Neuron (in vitro differentiated cells): ENCODE data around the gene COL23A1.
"Not testable (repeated sequence)": the region's sequence is repeated elsewhere in the genome, so short reads cannot be mapped to it uniquely, and the experiment has no call there.

Source experiments
- H2AFZ ChIP-seq: one replicate; pipeline ENCODE4 v1.6.1; 2013; ENCODE audit warnings: low read depth, mild to moderate bottlenecking, inconsistent platforms, low read length, moderate library complexity
- H3K27me3 ChIP-seq: one replicate; pipeline ENCODE4 v1.6.1; 2013; ENCODE audit warnings: low read length; ENCODE audit not compliant: insufficient read depth
- H3K36me3 ChIP-seq: one replicate; pipeline ENCODE4 v1.6.1; 2013; ENCODE audit warnings: low read length; ENCODE audit not compliant: insufficient read depth
- H3K4me1 ChIP-seq: one replicate; pipeline ENCODE4 v1.6.1; 2013; ENCODE audit warnings: low read length; ENCODE audit not compliant: insufficient read depth
- H3K4me3 ChIP-seq: 2 replicates; pipeline ENCODE4 v1.5.1; 2013; ENCODE audit warnings: mild to moderate bottlenecking, low read length, moderate library complexity
- H3K9me3 ChIP-seq: one replicate; pipeline ENCODE4 v1.6.1; 2013; ENCODE audit warnings: low read length

The COL23A1 gene

DNA sequence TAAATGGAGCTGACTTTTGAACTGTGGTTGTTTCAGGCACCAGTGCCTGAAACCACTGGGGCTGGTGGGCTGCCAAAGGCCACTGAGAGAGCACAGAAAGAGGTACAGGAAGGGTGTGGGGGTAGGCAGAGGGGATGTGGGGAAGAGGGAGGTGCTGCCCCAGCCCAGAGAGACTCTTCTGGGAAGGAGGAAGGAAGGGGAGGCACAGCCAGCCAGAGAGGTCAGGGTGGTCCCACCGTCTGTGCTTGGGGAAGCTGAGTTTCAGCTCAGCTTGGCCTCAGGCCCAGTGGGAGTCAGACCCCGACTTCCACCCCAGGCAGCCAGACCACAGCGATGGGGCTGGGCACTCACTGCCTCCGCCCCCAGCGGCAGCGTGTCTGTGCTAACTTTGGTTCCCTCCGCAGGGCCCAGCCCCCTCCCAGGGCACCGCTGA lies 348.9 kb downstream of the COL23A1 start:
- H2AFZ ChIP-seq: no peak overlapping the region
- no peaks in the 10 kb centered on the region for H3K9me3 ChIP-seq
- H3K4me1 ChIP-seq: peaks cover 6% of the 10 kb centered on the region
- H3K27me3 ChIP-seq: no peaks in the 10 kb centered on the region
- H3K4me3 ChIP-seq: no peak overlapping the region
- no peaks in the 10 kb centered on the region for H3K36me3 ChIP-seq

DNA sequence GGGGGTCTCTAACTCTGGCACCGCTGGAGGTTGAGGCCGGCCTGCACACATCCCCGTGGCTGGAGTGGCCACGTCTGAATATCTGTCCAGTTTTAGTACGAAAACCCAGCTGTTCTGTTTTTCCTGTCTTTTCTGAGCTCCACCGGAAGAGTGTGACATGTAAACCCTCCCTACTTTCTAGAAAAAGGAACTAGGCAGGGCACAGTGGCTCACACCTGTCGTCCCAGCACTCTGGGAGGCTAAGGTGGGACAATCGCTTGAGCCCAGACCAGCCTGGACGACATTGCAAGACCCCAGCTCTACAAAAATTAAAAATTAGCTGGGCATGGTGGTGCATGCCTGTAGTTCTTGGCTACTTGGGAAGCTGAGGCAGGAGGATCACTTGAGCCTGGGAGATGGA lies 349.4 kb downstream of the COL23A1 start:
- peaks cover 6% of the 10 kb centered on the region for H3K4me1 ChIP-seq
- H3K36me3 ChIP-seq: no peaks in the 10 kb centered on the region
- no peaks in the 10 kb centered on the region for H3K9me3 ChIP-seq
- no peaks in the 10 kb centered on the region for H3K27me3 ChIP-seq
- H3K4me3 ChIP-seq: no peak overlapping the region
- H2AFZ ChIP-seq: no peak overlapping the region

DNA sequence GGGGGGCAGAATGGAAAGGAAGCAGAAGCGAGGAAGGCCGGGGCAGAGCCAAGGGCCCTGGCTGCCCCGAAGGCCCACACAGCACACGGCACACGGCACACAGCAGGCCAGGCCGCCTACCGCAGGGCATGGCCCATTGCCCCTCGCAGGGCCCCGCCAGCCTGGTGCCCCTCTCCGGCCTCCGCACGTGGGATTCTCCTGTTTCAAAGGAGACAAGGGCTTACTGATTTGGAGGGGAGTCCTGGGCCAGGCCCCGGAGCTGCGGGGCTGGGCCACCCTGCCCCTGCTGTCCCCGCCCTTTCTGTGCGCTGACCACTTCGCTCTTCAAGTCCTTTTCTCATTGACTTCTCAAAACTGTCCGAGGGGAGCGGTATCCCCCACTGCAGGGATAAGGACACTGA lies 349.9 kb downstream of the COL23A1 start:
- H3K27me3 ChIP-seq: no peaks in the 10 kb centered on the region
- no peaks in the 10 kb centered on the region for H3K9me3 ChIP-seq
- H3K4me3 ChIP-seq: no peak overlapping the region
- H3K36me3 ChIP-seq: no peaks in the 10 kb centered on the region
- no peak overlapping the region for H2AFZ ChIP-seq
- H3K4me1 ChIP-seq: peaks cover 6% of the 10 kb centered on the region

DNA sequence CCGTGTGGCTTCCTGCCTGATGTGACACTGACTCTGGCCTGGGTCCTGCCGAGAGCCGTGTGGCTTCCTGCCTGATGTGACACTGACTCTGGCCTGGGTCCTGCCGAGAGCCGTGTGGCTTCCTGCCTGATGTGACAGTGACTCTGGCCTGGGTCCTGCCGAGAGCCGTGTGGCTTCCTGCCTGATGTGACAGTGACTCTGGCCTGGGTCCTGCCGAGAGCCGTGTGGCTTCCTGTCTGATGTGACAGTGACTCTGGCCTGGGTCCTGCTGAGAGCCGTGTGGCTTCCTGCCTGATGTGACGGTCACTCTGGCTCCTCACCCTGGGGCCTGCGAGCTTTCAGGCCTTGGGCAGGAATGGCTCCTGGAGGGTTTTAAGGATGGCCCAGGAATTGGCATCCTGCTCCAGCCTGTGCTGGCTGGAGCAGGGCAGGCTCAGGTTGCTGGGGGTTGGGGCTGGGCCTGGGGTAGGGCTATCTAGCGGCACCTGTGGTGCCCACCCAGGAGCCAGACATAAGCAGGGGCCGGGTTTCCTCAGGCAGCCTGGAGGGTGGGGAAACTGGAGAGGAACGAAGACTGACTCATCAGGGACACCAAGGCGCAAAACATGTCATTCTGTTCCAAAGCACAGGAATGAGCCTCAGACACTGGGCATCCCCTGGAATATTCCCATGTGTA lies 350.4 kb downstream of the COL23A1 start:
- not testable (repeated sequence) for H3K9me3 ChIP-seq, H2AFZ ChIP-seq, H3K27me3 ChIP-seq, H3K4me3 ChIP-seq, H3K4me1 ChIP-seq, H3K36me3 ChIP-seq

DNA sequence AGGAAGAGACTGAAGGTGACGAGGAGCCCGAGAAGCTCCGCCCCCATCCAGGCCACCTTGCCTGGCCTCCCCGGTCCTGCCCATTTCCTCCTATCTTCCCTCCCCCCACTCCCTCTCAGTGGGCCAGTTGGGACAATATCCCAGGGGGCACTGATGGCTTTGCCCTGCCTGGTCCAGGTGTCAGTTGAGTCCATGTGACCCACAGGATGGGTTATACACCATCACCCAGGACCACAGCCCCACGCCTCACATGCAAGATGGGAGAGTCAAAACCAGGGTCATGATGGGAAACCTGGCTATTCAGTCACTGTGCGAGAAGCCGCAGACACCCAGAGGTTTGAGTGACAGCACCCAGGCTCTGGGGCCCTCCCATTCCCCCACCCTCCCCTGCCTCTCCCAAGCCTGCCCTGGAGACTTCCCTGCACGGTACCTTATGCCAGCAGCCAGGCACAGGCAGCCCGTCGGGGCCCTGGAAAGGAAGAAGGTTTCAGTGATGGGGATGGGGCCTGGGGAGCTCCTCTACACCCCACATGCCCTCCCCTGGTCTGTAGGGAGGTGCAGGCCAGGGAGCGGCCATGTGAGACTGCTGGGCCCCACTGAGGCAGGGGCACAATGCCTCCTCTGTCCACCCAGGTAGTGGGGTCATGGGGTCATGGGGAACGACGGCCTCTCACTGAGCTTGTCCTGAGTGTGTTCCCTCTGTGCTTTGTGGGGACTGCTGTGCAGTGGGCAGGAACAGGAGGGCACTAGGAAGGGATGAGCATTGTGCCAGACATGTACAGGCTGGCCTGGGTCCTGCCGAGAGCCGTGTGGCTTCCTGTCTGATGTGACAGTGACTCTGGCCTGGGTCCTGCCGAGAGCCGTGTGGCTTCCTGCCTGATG lies 351.2 kb downstream of the COL23A1 start:
- Histone ChIP-seq H3K4me1 (peaks cover 6% of the 10 kb centered on the region), H3K27me3 (no peaks in the 10 kb centered on the region), H3K4me3 (peak overlapping the region; percentile 2), H3K9me3 (no peaks in the 10 kb centered on the region), H2AFZ (no peak overlapping the region), H3K36me3 (no peaks in the 10 kb centered on the region)

DNA sequence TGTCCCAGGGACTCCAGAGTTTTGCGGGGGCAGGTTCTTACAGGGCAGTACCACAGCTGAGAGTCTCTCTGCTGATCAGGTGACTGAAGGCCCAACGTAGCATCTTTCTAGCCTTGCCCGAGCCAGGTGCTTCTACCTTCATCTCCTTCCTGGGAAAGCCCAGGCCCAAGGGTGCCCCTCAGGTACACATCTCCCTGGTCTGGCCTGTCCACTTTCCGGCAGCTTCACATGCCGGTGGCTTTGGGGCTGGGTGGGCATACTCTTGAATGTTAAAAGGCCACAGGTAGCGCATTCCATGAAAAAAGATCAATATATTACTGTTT lies 351.9 kb downstream of the COL23A1 start:
- Histone ChIP-seq H3K4me1 (peaks cover 6% of the 10 kb centered on the region), H3K27me3 (no peaks in the 10 kb centered on the region), H3K36me3 (no peaks in the 10 kb centered on the region), H3K4me3 (no peak overlapping the region), H2AFZ (no peak overlapping the region), H3K9me3 (no peaks in the 10 kb centered on the region)

DNA sequence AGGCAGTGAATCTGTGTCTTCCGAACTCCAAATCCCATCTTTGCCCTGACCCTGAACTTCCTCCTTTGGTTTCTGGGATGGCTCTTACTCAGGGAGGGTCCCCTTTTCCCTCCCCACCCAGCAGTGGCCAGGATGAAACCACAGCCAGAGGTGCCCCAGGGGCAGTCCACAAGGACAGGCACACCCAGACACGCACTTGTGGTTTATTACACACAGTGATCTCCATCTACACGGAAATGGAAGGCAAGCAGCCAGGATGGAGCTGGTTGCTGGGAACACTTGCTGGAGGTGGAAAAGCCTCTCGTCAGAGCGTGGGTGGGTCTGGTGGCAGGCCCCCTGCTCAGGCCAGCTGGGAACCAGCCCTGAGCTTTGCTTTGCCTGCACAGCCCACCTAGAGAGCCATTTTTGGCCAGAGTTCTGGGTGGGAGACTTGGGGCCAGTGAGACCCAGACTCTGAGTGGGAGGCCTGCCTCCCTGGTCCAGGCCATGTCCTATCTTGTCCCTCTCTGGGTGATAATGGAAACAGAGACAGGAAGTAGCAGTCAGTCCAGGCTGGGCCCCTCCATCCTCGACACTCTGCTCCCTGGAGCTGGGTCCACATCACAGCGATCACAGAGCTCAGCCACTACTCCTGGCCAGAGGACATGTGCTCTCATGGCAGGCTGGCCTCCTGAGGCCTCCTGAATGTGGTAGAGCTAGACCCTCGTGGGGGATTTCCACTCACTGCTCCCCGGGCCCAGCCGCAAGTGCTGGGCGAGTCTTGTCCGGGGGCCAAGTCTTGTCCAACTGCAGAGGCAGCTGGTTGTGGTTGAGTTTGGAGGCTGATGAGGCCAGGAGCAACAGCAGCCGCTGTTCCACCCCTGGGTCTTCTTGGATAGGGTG lies 352.5 kb downstream of the COL23A1 start:
- no peak overlapping the region for H2AFZ ChIP-seq
- H3K4me3 ChIP-seq: no peak overlapping the region
- no peaks in the 10 kb centered on the region for H3K27me3 ChIP-seq
- H3K4me1 ChIP-seq: peaks cover 6% of the 10 kb centered on the region
- no peaks in the 10 kb centered on the region for H3K36me3 ChIP-seq
- H3K9me3 ChIP-seq: no peaks in the 10 kb centered on the region

DNA sequence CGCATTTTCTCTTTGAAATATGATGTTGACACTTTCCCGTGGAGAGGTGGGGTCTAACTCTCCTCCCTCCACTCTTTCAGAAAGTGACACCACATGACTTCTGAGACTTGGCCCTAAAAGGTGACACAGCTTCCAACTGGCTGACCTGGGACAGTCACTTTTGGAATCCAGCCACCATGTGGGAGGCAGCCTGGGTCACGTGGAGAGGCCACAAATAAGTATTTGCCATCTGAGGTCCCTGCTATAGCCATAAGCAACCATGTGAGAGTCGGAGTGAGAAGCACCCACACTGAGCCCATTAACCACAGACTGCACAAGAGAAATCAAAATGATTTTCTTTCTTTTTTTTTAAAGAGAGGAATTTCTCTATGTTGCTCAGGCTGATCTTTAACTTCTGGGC lies 353.5 kb downstream of the COL23A1 start:
- no peak overlapping the region for H3K4me3 ChIP-seq
- no peak overlapping the region for H2AFZ ChIP-seq
- peaks cover 10% of the 10 kb centered on the region for H3K4me1 ChIP-seq
- H3K9me3 ChIP-seq: no peaks in the 10 kb centered on the region
- H3K36me3 ChIP-seq: no peaks in the 10 kb centered on the region
- H3K27me3 ChIP-seq: no peaks in the 10 kb centered on the region

DNA sequence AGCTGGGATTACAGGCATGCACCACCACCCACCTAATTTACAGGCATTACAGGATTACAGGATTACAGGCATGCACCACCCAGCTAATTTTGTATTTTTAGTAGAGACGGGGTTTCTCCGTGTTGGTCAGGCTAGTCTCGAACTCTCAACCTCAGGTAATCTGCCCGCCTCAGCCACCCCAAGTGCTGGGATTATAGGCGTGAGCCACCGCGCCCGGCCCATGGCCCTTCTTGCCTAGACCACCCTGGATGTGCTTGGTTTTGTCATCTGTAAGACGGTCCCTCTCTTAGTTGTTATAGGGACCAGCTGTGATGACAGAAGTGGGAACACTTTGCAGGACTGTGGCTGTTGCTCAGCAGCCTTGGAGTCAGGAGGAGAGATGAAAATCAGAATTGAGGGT lies 354.1 kb downstream of the COL23A1 start:
- Histone ChIP-seq H3K9me3 (no peaks in the 10 kb centered on the region), H2AFZ (no peak overlapping the region), H3K4me3 (no peak overlapping the region), H3K27me3 (no peaks in the 10 kb centered on the region), H3K36me3 (no peaks in the 10 kb centered on the region), H3K4me1 (peaks cover 15% of the 10 kb centered on the region)

DNA sequence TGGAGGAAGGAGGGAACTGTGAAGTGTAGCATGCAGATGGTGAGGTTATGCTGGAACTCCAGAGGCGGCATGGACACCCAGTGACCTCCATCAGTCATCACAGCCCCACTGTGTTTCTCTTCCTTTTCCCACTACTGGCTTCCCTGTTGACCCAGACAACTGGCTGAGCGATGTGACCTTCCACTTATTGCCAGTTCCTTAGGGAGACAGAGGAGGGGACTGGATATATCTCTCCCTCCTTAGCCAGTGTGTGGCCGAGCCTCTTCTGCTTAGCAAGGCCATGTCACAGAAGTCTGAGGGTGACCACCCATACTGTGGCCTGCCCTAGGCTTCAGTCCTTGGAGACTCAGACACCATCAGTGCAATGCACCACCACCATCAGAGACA lies 354.6 kb downstream of the COL23A1 start:
- no peaks in the 10 kb centered on the region for H3K9me3 ChIP-seq
- H3K36me3 ChIP-seq: peaks cover 4% of the 10 kb centered on the region
- H3K4me3 ChIP-seq: no peak overlapping the region
- no peaks in the 10 kb centered on the region for H3K27me3 ChIP-seq
- no peak overlapping the region for H2AFZ ChIP-seq
- peaks cover 19% of the 10 kb centered on the region for H3K4me1 ChIP-seq

DNA sequence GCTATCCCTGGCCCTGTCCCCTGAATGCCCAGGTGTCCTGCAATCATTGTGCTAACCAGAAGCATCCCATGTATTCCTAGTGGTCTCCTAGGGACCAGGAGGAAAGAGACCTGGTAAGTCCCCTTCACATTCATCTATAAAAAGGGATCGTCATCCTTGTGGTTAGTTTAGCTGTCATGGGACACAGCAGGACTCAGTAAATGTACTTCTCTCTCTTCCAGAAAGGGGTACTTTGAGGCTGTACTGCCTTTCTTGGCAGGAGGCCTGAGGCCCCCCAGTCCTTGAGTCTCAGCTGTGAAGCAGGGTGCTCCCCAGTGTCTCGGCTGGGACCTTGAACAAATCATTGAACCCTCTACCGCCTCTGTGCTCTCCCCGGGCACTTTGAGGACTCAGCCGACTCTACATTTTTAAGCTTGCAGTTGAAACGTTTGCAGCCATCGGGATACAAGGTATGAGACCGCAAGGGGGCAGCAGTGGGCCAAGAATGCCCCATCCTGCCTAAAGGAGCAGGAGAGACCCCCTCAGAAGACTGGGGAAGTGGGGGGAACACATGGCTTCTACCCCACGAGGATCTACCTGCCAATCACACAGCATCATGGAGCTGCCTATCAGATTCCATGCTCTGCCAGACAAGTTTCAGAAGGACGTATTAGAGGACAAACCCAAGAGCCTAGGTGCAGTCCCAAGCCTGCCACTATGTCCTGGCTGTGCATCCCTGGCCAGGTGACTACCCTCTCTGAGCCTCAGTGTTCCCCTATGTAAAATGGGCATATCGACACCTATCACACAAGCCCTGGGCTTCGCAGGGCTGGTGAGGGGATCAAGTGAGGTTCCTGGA lies 355.2 kb downstream of the COL23A1 start:
- H3K4me3 ChIP-seq: no peak overlapping the region

DNA sequence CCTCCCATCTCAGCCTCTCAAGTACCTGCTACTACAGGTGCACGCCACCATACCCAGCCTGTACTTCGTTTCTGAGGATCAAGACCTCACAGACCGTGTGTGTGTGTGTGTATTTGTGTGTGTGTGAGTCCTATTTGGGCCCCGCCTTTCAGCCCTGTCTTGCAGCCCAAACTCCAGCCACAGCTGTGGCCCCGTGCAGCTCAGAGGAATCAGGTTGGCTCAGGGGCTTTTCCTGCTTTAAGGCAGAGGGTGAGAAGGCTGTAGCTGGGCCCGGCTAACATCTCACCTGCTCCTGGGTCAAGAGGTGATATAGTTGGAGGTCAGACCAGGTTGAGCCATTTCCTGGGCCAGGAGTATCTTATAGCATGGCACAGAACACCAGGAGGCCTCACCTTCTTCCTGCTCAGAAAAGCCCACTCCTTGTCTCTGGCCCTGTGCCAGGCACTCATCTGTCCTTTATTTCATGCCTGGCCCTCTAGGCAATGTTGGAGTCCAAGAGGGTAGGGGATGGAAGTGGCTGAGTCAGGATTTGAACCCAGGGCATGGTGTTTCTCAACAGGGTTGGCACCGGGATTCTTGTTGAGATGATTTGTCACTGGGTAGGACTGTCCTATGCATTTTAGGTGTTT lies 356.0 kb downstream of the COL23A1 start:
- H3K4me1 ChIP-seq: peaks cover 16% of the 10 kb centered on the region
- H2AFZ ChIP-seq: no peak overlapping the region
- no peaks in the 10 kb centered on the region for H3K9me3 ChIP-seq
- no peak overlapping the region for H3K4me3 ChIP-seq
- H3K27me3 ChIP-seq: no peaks in the 10 kb centered on the region
- peaks cover 17% of the 10 kb centered on the region for H3K36me3 ChIP-seq

More for the DNA sequence above, 355.2 kb downstream of the COL23A1 start:
- peaks cover 10% of the 10 kb centered on the region for H3K36me3 ChIP-seq
- no peak overlapping the region for H2AFZ ChIP-seq
- no peaks in the 10 kb centered on the region for H3K27me3 ChIP-seq
- H3K9me3 ChIP-seq: no peaks in the 10 kb centered on the region
- peaks cover 19% of the 10 kb centered on the region for H3K4me1 ChIP-seq
